ENCODE data around the gene FGFBP3. TPM values are rescaled to one million over a fixed set of nuclear protein-coding genes. Genes with fewer than 3 reads are reported as not detected.

FGFBP3 gene
- total RNA-seq, 4 donors from 2014 or later: 0.40 to 1.4 (median 0.57) TPM; not detected in 1

DNA sequence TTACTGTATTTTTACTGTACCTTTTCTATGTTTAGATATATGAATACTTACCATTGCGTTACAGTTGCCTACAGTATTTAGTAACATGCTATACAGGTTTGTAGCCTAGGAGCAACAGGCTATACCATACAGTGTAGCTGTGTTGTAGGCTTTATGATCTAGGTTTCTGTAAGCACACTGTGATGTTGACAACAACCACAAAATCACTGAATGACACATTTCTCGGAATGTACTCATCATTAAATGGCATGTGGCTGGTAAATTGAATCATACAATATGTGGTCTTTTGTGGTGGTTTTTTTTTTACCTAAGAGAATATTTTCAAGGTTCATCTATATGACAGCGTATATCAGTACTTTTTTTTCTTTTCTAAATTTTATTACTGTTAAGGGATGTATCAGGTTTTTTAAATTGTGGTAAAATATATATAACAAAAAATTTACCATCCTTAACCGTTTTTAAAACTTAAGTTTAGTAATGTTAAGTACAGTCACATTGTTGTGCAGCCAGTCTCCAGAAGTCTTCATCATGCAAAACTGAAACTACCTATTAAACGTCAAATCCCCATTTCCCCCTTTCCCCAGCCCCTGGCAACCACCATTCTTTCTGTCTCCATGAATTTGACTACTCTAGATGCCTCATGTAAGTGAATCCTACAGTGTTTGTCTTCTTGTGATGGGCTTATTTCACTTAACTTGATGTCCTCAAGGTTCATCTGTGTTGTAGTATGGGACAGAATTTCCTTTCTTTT is 35.8 kb upstream of the FGFBP3 start:
- H3K36me3 ChIP-seq: peaks cover 0 to 75% (median 0%) of the 10 kb centered on the region in 3 donors

DNA sequence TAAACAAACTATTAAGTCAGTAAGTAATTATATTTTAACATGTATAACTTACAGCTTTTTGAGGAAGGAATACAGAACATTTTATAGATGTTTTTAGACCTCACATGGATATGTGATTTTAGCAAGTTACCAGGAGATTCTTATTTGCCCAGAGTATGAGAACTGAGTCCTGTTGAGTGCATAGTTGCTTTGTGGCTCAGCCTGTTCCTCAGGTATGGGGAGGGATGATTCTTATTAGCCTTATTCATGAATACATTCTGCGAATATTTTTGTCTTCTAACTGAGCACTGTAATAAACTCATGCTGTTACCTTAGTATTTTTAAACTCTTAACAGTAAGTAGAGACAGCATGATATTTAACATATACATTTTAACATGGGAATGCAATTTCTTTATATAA is 32.1 kb upstream of the FGFBP3 start:
- Histone ChIP-seq H3K27ac (no peak overlapping the region), H3K27me3 (no peaks in the 10 kb centered on the region), H3K36me3 (peaks cover 0 to 65% (median 5%) of the 10 kb centered on the region in 3 donors), H3K4me3 (no peak overlapping the region), H3K9me3 (no peaks in the 10 kb centered on the region), H3K4me1 (peaks cover 0 to 16% (median 0%) of the 10 kb centered on the region in 3 donors)
- intact Hi-C loops (cut with DNase I): no loop called here
- WGBS, 2 donors: 67 to 88% methylated on average over 1 of the region's 1 CpG
- no peak for TF ChIP-seq POLR2A (IDR thresholded peaks at IDR 0.05)
- TF ChIP-seq, protein P1, sequence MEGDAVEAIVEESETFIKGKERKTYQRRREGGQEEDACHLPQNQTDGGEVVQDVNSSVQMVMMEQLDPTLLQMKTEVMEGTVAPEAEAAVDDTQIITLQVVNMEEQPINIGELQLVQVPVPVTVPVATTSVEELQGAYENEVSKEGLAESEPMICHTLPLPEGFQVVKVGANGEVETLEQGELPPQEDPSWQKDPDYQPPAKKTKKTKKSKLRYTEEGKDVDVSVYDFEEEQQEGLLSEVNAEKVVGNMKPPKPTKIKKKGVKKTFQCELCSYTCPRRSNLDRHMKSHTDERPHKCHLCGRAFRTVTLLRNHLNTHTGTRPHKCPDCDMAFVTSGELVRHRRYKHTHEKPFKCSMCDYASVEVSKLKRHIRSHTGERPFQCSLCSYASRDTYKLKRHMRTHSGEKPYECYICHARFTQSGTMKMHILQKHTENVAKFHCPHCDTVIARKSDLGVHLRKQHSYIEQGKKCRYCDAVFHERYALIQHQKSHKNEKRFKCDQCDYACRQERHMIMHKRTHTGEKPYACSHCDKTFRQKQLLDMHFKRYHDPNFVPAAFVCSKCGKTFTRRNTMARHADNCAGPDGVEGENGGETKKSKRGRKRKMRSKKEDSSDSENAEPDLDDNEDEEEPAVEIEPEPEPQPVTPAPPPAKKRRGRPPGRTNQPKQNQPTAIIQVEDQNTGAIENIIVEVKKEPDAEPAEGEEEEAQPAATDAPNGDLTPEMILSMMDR (IDR thresholded peaks at IDR 0.05): no peak
- DNase-seq: no peak

More for the DNA sequence above, 35.8 kb upstream of the FGFBP3 start:
- 77 to 85% methylated on average over 5 of the region's 5 CpGs for WGBS, 2 donors
- TF ChIP-seq, protein P1 (IDR thresholded peaks at IDR 0.05): no peak
- TF ChIP-seq POLR2A (IDR thresholded peaks at IDR 0.05): no peak
- Histone ChIP-seq H3K27me3 (no peaks in the 10 kb centered on the region), H3K4me3 (no peak overlapping the region), H3K27ac (no peak overlapping the region), H3K4me1 (peaks cover 0 to 3% (median 0%) of the 10 kb centered on the region in 3 donors), H3K9me3 (no peaks in the 10 kb centered on the region)
- DNase-seq: no peak
- intact Hi-C loops (cut with DNase I): no loop called here

DNA sequence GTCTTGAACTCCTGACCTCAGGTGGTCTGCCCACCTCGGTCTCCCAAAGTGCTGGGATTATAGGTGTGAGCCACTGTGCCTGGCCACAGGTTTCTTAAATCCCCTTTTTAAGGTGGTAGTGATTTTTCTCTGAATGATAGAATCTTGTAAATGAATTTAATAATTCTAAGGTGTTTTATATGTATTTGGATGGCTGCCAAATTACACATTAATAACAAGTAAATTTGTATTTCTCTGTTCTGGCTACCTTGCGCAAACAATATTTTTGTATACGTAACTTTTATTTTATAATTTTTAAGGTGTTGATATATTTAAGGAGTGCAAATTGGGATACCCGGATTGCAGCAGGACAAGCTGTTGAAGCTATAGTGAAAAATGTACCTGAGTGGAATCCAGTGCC is 30.4 kb upstream of the FGFBP3 start:
- WGBS, 2 donors: 91 to 97% methylated on average over 4 of the region's 4 CpGs
- H3K27me3 ChIP-seq: no peaks in the 10 kb centered on the region

DNA sequence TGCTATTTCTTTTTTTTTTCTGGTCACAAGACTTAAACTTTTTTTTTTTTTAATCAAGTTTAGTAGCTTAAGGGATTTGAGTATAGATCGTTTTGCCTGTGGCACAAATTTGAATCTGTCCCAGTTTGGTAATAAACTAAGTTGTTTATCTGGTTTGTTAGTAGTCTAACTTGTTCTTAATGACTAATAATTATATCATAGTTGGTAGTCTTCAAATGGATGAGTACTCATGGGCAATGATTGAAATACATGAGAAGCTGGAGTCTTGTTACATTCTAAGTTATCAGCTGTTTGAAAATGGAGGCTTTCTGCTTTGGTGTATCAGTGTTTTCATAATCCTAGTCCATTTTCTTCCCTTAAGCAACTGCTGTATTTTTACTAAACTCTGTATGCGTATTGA is 26.6 kb upstream of the FGFBP3 start:
- Histone ChIP-seq H3K27me3 (no peaks in the 10 kb centered on the region), H3K4me3 (no peak overlapping the region), H3K27ac (peak overlapping the region in 3 of 4 donors; percentile 17 to 63 (median 39)), H3K4me1 (peaks cover 10 to 67% (median 14%) of the 10 kb centered on the region in 3 donors), H3K9me3 (no peaks in the 10 kb centered on the region), H3K36me3 (peaks cover 0 to 37% (median 6%) of the 10 kb centered on the region in 3 donors)
- no peak for DNase-seq
- 51 to 75% methylated on average over 2 of the region's 2 CpGs for WGBS, 2 donors
- intact Hi-C loops (cut with DNase I): no loop called here
- TF ChIP-seq POLR2A (IDR thresholded peaks at IDR 0.05): no peak
- TF ChIP-seq, protein P1 (IDR thresholded peaks at IDR 0.05): no peak

More for the DNA sequence above, 30.4 kb upstream of the FGFBP3 start:
- peaks cover 0 to 53% (median 6%) of the 10 kb centered on the region in 3 donors for H3K36me3 ChIP-seq
- no peak for DNase-seq
- intact Hi-C loops (cut with DNase I): no loop called here
- no peaks in the 10 kb centered on the region for H3K9me3 ChIP-seq
- peaks cover 0 to 34% (median 8%) of the 10 kb centered on the region in 3 donors for H3K4me1 ChIP-seq
- no peak for TF ChIP-seq POLR2A (IDR thresholded peaks at IDR 0.05)
- TF ChIP-seq, protein P1 (IDR thresholded peaks at IDR 0.05): no peak
- H3K27ac ChIP-seq: no peak overlapping the region
- no peak overlapping the region for H3K4me3 ChIP-seq

DNA sequence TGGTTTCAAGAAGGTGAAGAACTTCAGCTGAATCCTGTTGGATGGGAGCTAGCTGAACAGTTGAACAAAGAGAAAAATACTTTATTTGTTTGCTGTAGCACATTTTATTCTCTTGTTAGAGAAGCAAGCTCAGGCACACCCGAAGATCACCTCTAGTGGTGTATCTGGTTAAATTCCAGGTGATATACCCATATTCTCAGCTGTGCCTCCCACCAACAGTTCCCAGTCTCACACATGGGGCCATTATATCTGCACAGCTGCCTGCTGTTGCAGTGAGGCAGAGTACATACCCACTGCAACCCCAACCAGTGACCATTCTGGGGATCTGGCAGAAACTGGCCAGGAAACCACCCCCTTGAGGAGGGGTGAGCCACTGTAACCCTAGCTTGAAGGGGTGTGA is 23.5 kb upstream of the FGFBP3 start:
- H3K4me3 ChIP-seq: no peak overlapping the region

More for the DNA sequence above, 23.5 kb upstream of the FGFBP3 start:
- TF ChIP-seq, protein P1 (IDR thresholded peaks at IDR 0.05): no peak
- TF ChIP-seq POLR2A (IDR thresholded peaks at IDR 0.05): no peak
- Histone ChIP-seq H3K9me3 (no peaks in the 10 kb centered on the region), H3K27ac (no peak overlapping the region), H3K27me3 (no peaks in the 10 kb centered on the region), H3K36me3 (peaks cover 0 to 35% (median 6%) of the 10 kb centered on the region in 3 donors), H3K4me1 (peaks cover 10 to 87% (median 18%) of the 10 kb centered on the region in 3 donors)
- no peak for DNase-seq
- intact Hi-C loops (cut with DNase I): no loop called here
- 63 to 70% methylated on average over 1 of the region's 1 CpG for whole genome bisulfite sequencing, 2 donors

Measured in esophagus squamous epithelium (tissue), 5 donors.